G401.6 (cell line): ENCODE data around the gene ARHGEF7.

Experiments
- FAIRE-seq: peaks from 2 replicates; lab custom pipeline; 2012; peaks lifted over from hg19 to GRCh38; lab: Jason Lieb, UNC

The ARHGEF7 gene

GRCh38 chr13:111140562-111141105 is 25.5 kb downstream of the ARHGEF7 start:
- no peak for FAIRE-seq

GRCh38 chr13:111142472-111142871 is 27.4 kb downstream of the ARHGEF7 start:
- FAIRE-seq, result no peak

GRCh38 chr13:111143865-111144540 is 28.9 kb downstream of the ARHGEF7 start:
- FAIRE-seq, result no peak

GRCh38 chr13:111145071-111145470 is 30.0 kb downstream of the ARHGEF7 start:
- no peak for FAIRE-seq

GRCh38 chr13:111145506-111145905 is 30.4 kb downstream of the ARHGEF7 start:
- no peak for FAIRE-seq

- no peak for FAIRE-seq
Observed at GRCh38 chr13:111152844-111153243, 37.7 kb downstream of the ARHGEF7 start.

GRCh38 chr13:111153279-111153976 is 38.3 kb downstream of the ARHGEF7 start:
- FAIRE-seq, result peak; percentile 63

- FAIRE-seq, result no peak
Observed at GRCh38 chr13:111153977-111154332, 38.8 kb downstream of the ARHGEF7 start.

GRCh38 chr13:111156421-111156820 is 41.3 kb downstream of the ARHGEF7 start:
- FAIRE-seq, result no peak

GRCh38 chr13:111158136-111158805 is 43.2 kb downstream of the ARHGEF7 start:
- no peak for FAIRE-seq

GRCh38 chr13:111159362-111160320 is 44.5 kb downstream of the ARHGEF7 start:
- FAIRE-seq, result no peak

- FAIRE-seq, result no peak
Observed at GRCh38 chr13:111160648-111161047, 45.5 kb downstream of the ARHGEF7 start.

- FAIRE-seq, result no peak
Observed at GRCh38 chr13:111161601-111162600, 46.8 kb downstream of the ARHGEF7 start.

- no peak for FAIRE-seq
Observed at GRCh38 chr13:111165241-111166010, 50.3 kb downstream of the ARHGEF7 start.

- FAIRE-seq, result no peak
Observed at GRCh38 chr13:111166882-111167675, 52.0 kb downstream of the ARHGEF7 start.

- FAIRE-seq, result no peak
Observed at GRCh38 chr13:111168107-111168506, 53.0 kb downstream of the ARHGEF7 start.

GRCh38 chr13:111171112-111171511 is 56.0 kb downstream of the ARHGEF7 start:
- FAIRE-seq, result no peak

GRCh38 chr13:111171629-111172028 is 56.5 kb downstream of the ARHGEF7 start:
- no peak for FAIRE-seq
